HG03060 (cell line): ENCODE data around the gene SOD1.

Source experiments
- ATAC-seq: cut with Tn5 transposase; IDR thresholded peaks from one replicate; pipeline ENCODE4 v1.9.1; 2021; ENCODE audit warnings: low read depth, moderate number of reproducible peaks; ENCODE audit not compliant: unreplicated experiment

SOD1 gene

DNA sequence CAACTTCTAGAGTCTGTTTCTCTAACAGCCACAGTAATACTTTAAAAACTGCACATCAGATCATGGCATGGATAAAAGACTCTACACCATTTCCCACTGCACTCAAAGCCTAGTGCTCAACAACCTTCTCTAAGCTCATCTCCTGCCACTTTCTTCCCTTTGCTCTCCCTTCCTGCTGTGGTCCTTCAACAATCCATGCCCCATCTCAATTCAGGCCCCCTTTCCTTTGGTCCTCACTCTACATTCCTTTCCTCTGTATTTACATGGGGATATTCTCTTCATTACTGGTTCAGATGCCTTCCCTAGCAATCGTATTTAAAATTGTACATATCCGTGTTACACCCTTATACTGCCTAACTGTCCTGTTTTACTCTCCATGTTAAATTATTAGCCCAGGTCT lies 19.0 kb downstream of the SOD1 start:
- no peak for ATAC-seq

DNA sequence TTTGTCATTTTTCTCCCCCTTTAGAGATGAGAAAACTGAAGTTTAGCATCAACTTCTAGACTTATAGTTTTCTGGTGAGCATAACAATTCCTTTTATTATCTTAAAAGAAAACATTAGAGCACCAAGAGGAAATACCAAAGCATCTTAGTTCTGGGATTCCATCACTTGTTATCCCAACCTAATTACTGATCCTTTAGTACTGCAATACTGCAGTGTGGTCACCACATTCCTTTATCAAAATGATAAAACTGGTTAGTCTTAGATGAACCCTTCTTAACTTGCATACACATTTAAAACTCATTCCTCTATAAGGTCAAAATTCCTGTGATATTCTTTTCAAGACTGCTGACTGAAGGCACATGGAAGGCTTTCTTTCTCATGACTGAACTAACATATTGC lies 23.1 kb downstream of the SOD1 start:
- no peak for ATAC-seq

DNA sequence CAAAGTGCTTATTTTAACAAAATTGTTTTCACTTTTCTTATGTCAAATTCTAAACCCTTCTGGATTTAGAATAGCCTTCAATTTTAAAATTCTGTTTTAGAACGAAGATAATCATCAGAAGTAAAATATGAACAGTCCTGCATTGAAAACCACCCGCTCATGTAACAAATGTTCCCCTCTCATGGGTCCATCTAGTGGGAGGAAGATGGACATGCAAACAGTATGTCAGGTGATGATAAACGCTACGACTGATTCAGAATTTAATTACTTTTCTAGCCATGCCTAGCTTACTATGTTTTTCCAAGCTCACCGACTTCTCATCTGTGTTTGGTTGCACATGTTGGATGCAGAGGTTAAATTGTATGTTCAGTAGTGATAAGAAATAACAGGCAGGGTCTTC lies 23.5 kb downstream of the SOD1 start:
- no peak for ATAC-seq

DNA sequence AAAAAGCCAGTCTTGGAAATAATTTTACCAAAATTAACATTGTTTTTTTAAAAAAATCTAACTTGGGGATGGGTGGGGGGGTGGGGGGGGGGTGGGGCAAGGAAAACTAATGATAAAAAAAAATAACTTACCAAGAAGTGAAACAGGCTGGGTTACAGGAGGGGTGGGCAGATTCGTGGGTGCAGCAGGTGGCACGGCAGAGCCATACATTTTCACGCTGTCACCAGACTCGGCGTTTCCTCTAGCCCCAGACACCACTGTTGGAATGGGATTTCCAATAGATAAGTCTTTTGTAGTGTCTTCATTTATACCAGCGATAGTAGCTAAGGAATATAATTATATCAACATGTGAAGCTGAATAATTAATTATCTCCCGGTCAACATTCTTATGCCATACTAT lies 25.4 kb downstream of the SOD1 start:
- ATAC-seq = no peak

DNA sequence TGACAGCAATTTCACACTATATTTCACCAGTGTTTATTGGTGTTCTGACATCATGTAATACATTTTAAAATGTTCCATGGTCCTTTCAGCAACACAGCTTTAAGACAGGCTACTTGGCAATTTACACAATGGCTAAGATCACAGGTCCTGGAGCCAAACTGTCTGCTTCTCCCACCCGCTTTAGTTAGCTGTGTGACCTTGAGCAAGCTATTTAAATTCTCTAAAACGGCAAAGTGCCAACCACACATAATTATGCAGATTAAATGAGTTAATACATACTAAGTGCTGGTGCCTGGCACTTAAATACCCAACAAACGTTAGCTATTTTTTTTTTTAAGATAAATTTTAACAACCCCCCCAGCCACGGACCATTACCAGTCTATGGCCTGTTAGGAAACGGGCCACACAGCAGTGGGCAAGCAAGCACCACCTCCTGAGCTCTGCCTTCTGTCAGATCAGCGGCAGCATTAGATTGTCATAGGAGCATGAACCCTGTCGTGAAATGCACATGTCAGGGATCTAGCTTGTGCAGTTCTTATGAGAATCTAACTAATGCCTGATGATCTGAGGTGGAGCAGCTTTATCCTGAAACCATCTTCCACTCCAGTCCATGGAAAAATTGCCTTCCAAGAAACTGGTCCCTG lies 26.9 kb downstream of the SOD1 start:
- ATAC-seq = no peak

DNA sequence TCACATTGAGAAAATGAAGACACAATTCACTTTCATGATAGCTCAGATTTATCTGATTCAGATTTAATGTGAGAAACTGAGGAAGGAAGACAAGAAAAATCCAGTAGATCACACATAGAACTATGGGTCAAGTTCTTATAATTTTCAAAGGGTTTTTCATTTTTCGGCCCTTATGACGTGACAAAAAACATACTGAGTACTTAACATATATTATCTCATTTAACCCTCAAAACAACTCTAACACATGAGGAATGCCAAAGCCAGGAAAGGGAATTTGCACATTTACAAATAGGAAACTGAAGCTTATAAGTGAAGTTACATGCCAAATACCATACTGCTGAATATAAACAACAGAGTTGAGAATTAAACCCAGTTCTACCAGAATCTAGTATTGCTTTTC lies 27.6 kb downstream of the SOD1 start:
- ATAC-seq = no peak

DNA sequence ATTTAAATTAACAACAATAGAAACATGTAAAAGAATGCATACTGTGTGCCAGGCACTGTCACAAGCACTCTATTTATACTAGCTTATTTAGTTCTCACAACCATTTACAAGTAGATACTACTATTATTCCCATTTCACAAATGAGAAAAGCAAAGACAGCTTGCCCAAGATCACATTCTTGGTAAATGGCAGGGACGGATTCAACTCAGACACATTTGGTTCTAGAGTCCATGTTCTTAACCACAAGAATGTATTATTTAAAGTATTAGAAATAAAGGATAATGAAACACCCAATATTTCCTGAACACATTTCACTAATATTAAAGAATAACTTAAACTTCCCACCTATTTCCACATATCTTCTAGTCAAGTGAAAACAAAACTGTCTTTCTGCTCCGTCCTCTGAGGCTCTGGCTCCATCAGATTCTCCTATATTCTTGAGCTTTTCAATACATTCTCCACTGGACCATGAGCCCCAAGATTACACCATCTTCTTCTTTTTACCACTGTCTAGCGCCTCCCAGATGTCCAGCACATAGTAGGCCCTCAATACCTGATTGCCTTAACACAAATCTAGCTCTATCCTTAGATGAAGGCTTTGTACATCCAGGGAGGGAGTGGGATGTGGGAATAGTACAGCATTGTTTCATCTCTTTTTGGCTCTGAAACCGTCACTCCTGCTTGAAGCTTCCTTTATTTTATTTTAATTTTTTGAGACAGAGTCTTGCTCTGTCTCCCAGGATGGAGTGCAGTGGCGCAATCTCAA lies 29.3 kb downstream of the SOD1 start:
- no peak for ATAC-seq

DNA sequence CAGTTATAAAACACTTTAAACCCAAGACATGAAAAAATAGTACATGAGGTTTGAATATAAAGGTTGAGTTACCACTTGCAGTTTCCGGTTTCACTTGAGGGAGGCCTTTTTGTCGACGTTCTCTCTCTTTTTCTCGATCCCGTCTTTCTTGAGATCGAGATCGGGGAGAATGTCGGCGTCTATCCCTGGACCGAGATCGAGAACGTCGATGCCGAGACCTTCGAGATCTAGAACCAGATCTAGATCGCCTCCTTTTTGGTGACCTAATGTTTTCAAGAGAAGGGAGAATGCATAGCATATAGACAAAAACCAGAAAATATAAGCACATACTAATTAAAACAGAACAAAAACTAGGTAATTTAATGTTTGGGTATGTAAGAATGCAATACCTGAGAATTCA lies 33.7 kb downstream of the SOD1 start:
- ATAC-seq = no peak

DNA sequence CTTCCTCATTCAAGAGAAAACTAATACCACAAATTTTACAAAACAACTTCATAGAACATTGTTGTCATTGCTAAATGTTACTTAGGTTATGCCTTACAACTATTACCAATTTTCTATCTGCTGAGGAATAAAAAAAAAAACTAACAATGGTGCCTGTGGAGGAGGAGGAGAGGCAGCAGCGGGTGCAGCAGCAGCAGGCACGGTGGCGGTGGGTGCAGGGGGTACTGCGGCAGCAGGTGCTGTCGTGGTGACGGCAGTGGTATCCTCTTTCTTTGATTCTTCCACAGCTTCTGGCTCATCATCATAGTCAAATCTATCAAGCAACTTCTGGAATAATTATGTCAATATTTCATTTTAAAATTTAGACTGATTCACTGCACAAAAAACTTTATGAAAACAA lies 36.9 kb downstream of the SOD1 start:
- no peak for ATAC-seq

DNA sequence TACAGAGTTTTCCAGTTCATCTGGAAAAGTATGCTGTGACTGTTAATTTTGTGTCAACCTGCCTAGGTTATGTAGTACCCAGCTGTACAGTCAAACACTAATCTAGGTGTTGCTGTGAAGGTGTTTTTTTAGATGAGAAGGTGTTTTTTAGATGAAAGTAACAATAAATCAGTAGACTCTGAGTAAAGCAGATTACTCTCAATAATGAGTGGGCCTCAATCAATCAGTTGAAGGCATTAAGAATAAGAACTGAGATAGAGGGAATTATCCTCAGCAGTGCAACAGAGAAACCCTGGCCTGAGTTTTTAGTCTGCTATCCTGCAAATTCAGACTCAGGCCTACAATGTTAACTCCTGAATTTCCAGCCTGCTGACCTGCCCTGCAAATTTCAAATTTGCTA lies 39.0 kb downstream of the SOD1 start:
- no peak for ATAC-seq

DNA sequence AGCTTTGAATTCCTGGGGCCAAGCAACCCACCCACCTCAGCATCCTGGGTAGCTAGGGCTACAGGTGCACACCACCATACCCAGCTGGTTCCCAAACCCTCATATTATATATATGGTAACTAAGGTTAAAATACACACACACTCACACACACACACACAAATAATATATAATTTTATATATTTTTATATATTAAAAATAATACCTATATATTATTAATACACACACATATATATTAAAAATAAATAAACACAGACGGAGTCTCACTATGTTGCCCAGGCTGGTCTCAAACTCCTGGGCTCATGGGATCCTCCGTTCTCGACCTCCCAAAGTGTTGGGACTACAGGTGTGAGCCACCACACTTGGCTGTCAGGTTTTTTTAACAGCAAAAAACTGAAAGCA lies 40.5 kb downstream of the SOD1 start:
- no peak for ATAC-seq

DNA sequence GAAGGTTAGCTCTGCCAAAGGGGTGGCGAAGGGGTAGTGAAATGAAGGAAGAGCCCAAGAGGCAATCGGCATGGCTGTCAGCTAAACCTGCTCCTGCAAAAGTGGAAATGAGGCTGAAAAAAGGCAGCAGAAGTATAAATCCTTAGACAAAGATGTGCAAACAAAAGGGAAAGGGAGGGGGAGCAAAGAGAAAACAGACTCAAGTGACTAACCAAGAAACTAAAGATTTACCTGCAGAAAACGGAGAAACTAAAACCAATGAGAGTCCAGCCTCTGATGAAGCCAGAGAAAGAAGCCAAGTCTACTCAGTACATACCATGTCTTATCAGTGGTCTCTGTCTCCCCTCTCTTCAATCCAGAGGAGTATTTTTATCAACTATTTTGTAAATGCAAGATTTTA lies 47.1 kb downstream of the SOD1 start:
- no peak for ATAC-seq

DNA sequence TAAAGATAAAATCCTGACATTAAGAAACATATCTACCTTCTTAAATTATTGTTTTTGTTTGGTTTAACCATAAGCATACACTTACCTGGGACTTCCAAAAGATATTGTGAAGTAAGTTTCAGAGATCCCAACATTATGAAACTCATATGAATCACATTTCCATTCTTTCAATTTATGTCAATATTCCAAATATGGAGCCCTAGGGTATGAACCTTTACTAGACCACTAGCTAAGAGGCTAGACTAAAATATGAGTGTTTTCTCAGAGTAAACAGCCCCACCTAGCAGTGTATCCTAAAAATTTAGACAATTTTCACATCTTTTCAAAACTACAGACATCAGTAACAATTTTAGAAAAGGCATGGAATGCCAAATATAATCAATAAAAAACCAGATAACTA lies 48.0 kb downstream of the SOD1 start:
- ATAC-seq = no peak

DNA sequence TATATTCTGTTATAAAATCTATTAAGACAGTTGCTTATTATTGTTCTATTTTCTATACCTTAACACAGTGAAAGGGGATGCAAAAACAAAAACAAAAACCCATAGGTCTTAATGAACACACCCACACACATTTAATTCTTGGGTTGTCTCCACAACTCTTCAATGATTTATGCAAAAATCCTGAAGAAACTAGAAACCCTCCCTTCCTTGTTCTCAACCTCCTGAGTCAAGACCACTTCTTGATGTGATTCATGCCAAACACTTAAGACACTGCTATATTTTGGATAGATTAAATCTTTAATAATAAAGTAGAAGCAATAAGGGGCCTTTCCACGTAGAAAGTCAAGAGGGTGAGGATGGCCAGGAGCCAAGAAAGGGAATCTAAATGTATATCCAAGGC lies 49.0 kb downstream of the SOD1 start:
- no peak for ATAC-seq

DNA sequence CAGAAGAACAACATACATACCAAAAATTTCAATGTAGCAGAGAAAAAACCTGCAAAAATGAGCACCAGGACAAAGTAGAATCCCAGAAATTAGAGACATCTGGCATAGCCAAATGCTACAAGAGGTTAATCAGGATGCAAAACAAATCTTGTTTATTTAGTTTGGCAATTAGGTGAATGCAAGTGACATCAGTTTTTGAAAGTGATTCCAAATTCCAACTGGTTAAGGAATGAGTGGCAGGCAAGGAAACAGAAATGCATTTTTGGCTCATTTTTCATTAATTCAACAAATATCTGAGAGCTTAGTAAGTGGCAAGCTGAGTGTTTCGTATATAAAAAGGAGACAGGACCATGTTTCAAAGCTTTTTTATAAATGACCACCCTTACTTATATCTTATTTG lies 51.1 kb downstream of the SOD1 start:
- ATAC-seq = no peak

DNA sequence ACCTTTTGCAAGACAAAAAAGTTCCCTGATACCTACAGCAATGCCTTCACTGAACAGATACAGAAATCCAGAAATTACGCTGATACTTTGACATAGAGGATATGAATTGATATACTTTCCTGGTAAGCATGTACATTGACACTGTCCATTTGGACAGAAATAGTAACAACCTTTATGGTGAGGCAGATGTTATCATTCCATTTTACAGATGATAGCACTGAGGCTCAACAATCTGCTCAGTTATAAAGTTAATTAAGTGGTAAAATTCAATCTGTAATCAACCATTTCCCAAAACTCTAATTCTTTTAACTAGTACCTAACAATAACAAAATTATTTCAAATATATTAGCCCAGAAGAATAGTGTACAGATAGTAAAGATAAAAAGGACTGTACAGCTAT lies 51.8 kb downstream of the SOD1 start:
- ATAC-seq = no peak

DNA sequence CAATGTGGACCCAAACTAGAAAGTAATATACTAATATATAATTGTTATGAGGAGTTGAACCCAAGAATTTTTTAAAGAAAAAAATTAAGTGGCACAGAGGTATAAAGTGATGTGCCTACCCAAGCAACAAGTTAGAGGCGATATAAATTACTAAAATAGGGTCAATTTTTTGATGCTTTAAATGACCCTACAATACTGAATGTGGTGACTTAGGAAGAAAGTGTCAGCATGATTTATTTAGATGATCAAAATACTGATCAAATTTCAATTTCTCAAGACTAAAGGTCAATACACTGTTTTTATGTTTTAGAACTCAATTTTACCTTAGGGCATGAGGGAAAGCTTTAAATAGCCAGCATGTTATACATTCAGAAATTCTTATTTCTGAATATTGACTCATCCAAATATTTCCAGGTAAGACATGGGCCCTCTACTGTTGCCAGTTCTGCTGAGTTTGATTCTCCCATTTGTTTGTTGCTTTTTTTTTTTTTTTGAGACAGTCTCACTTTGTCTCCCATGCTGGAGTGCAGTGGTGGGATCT lies 52.3 kb downstream of the SOD1 start:
- no peak for ATAC-seq

DNA sequence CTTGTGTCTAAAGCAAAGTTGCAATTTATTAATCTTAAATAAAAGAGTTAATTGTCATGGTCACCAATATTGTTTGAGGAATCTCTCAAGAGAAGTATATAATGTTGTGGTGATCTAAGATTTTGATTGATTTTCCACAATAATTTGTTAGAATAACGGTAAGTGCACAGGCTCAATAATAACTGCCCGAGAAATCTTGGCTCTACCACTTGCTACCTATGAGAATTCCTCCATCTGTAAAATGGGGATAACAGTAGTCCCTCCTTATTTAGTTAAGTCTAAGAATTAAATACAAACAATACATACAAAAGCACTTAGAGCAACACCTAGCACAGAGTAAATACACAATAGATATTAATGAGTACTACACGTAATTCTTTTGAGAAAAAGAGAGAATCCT lies 53.6 kb downstream of the SOD1 start:
- ATAC-seq = no peak

DNA sequence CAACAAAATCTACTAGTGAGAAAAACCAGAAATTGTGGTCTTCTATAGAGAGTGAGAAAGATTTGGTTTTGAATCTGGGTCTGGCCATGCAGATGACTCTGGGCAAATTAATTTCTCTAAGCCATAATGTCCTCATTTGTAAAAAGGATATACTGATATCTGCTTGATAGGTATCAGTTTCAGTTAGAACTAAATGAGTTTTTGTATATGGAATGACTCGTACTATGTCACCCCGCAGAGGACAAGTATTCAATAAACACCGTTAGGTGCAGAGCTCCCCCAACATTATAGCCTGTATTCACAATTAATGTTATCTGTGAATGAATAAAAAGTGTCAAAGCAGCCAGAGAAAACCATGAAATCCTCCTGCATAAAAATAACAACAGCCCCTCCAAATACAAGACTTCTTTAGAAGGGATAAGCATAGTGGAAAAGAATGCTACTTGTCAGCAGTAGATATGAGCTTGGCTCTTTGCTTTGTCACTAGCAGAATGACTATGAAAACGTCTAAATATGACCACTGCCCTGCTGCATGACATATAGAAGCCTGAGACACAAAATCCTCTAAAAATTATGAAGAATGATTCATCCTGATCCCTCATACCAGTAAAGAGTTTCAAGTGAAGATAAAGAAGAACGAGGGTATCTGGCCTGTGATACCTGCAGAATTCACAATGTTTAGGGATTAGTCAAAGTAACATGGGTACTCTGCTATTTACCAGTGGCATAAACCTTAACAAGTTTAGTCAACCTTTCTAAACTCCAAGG lies 54.7 kb downstream of the SOD1 start:
- no peak for ATAC-seq

DNA sequence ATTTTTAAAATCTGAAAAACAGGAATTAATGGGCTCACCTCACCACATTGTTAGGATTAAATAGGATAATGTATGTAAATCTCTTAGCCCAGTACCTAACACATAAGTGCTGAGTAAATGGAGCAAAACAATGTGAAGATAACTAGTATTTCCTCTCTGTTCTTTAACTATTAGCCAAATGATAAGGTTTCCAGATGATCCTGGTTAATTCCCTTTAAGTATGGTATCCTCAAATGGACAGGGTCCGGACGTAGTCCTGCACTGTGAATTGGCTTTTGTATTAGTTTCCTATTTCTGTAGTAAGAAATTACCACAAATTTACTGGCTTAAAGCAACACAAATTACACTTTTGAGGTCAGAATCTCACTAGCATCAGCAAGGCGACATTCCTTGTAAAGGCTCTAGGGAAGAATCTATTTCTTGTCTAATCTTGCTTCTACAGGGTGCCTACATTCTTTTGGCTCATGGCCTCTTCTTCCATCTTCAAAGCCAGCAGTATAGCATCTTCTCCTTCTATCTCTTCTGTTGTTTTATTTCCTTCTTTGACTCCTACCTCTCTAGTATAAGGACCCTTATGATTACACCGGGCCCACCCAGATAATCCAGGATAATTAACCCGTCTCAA lies 55.4 kb downstream of the SOD1 start:
- ATAC-seq = no peak

DNA sequence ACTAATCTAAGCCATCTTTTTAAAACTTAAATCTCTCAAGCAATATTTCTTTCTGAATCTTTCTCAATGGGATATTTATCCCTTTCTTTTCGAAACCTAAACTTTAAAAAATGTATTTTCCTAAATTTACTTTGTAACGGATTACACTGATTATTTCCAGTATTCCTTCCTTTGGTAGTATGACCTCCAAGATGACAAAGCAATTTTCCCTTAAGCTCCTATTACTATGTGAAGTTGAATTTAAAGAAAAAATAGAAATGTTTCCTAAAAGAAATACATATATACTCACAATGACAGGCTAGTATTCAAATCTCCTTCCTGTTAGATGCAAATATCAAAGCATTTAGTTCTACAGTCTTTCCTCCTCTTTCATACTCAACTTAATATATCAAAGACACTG lies 56.6 kb downstream of the SOD1 start:
- ATAC-seq = no peak
